ENCODE results near the gene ZNF467. TPM values are rescaled to one million over a fixed set of nuclear protein-coding genes. Genes with fewer than 3 reads are reported as not detected.

Gene ZNF467
- polyA plus RNA-seq, 1 donor = 6.0 TPM

DNA sequence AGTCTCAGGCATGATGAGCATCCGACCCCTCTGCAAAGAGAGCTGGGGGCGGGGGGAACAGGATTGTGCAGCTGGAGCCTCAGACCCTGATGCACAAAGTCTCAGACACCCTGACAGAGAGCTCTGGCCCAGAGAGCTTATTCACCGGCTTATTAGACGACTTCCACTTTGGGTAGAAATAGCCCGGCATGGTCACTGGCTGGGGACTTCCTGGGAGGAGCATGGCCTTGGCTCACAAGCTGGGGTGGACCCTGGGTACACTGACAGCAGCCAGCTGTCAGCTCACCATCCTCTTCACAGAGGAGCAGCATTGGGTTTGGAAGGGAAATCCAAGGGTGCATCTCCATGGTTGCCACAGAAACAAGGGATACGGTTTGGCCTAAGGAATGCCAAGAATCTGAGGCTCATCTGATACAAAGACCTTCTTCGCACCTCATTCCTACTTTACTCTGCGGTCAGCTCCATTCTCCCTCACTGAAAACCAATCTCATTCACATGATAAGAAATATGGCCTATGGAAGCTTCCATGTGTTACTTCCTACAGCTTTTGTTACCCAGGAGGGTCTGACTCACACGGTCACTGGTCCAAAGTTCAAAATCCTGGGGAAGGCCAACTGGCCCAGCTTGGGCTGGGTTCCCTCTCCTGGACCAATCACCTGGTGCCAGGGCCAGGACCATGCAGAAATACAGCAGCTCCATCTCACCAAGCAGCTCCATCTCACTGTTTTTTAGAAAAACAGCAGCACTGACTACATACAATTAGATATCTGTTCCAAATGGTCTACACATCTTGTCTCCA lies 25.1 kb downstream of the ZNF467 start:
- WGBS (ENCODE audit: insufficient coverage, low lambda C conversion rate) = 17% methylated on average over 1 of the region's 9 CpGs
- no peak overlapping the region for H3K4me3 ChIP-seq (ENCODE audit: low read length)
- no peak for DNase-seq
- no peaks in the 10 kb centered on the region for H3K36me3 ChIP-seq (ENCODE audit: control insufficient read depth, insufficient read depth, low read length)
- peaks cover 17% of the 10 kb centered on the region for H3K27me3 ChIP-seq (ENCODE audit: control insufficient read depth, insufficient read depth, low read length)
- H3K27ac ChIP-seq (ENCODE audit: low read length) = no peak overlapping the region
- H3K9me3 ChIP-seq (ENCODE audit: control insufficient read depth, low read depth, low read length) = no peaks in the 10 kb centered on the region
- no peaks in the 10 kb centered on the region for H3K4me1 ChIP-seq (ENCODE audit: control insufficient read depth, insufficient read depth, low read length)

DNA sequence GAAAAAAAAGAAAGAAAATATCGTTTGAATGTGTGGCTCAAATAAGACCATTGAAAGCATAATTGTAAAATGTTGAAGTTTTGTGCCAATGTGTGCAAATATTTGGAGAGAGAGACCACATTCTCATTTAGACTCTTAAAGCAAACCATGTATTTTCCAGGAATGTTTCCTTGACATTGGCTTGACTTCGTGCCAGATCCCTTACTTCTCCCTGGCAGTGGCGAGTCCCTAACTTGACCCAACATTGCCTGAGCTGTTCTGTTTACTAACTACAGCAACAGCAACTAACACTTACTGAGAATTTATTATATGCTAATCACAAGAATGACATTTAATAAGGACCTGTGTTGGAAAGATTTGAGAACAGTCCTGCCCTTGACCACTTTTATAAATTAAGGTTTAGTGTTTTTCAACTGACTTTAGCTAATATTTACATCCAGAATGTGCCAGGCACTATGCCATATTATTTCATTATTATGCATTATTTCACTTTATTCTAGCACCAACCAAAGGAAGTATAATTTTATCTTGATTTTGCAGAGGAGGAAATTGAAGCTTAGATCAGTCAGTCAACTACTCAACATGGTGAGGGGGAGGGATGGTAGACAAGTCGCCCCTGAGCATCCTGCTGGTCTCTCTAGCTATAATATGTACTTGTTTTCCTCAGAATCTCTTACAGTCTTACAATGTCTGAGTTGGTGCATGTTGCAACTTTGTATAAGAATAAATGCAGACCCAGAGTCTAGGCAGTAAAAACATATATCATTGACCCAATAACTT lies 29.7 kb downstream of the ZNF467 start:
- H3K4me3 ChIP-seq (ENCODE audit: low read length) = no peak overlapping the region
- H3K36me3 ChIP-seq (ENCODE audit: control insufficient read depth, insufficient read depth, low read length) = no peaks in the 10 kb centered on the region
- DNase-seq = no peak
- peaks cover 14% of the 10 kb centered on the region for H3K27me3 ChIP-seq (ENCODE audit: control insufficient read depth, insufficient read depth, low read length)
- no peak overlapping the region for H3K27ac ChIP-seq (ENCODE audit: low read length)
- no peaks in the 10 kb centered on the region for H3K9me3 ChIP-seq (ENCODE audit: control insufficient read depth, low read depth, low read length)
- 71% methylated on average over 1 of the region's 4 CpGs for WGBS (ENCODE audit: insufficient coverage, low lambda C conversion rate)
- H3K4me1 ChIP-seq (ENCODE audit: control insufficient read depth, insufficient read depth, low read length) = peaks cover 4% of the 10 kb centered on the region

- WGBS (ENCODE audit: insufficient coverage, low lambda C conversion rate) = no CpG with 5 or more reads among the region's 17 CpGs
- Histone ChIP-seq H3K36me3 (ENCODE audit: control insufficient read depth, insufficient read depth, low read length) (no peaks in the 10 kb centered on the region), H3K4me1 (ENCODE audit: control insufficient read depth, insufficient read depth, low read length) (peaks cover 4% of the 10 kb centered on the region), H3K9me3 (ENCODE audit: control insufficient read depth, low read depth, low read length) (no peaks in the 10 kb centered on the region), H3K27ac (ENCODE audit: low read length) (no peak overlapping the region), H3K27me3 (ENCODE audit: control insufficient read depth, insufficient read depth, low read length) (peaks cover 14% of the 10 kb centered on the region), H3K4me3 (ENCODE audit: low read length) (peak overlapping the region; percentile 22)
- DNase-seq = peak; percentile 28 to 45
Measured at GRCh38 chr7:149742075-149742701, 31.2 kb downstream of the ZNF467 start.

DNA sequence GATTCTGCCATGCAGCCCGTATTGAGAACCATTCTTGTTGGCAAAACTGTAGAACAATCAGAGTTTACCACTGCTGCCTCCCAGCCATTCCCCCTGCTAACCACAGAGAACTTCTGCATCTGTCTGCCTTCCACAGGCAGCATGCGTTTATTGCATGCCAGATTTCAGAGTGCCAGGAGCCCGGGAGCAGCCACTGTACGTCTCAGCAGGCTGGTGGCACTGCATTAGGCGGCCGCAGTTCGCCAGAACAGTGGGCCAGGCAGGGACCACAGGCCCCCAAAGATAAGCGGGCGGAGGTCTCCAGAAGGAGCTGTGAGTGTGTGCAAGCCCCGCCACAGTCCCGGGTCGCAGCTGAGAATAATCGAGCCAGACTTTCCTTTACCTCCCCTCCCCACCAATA lies 31.8 kb downstream of the ZNF467 start:
- no CpG with 5 or more reads among the region's 13 CpGs for WGBS (ENCODE audit: insufficient coverage, low lambda C conversion rate)
- no peak for DNase-seq
- peaks cover 4% of the 10 kb centered on the region for H3K4me1 ChIP-seq (ENCODE audit: control insufficient read depth, insufficient read depth, low read length)
- no peaks in the 10 kb centered on the region for H3K36me3 ChIP-seq (ENCODE audit: control insufficient read depth, insufficient read depth, low read length)
- H3K27me3 ChIP-seq (ENCODE audit: control insufficient read depth, insufficient read depth, low read length) = peaks cover 13% of the 10 kb centered on the region
- peak overlapping the region; percentile 22 for H3K4me3 ChIP-seq (ENCODE audit: low read length)
- H3K27ac ChIP-seq (ENCODE audit: low read length) = no peak overlapping the region
- no peaks in the 10 kb centered on the region for H3K9me3 ChIP-seq (ENCODE audit: control insufficient read depth, low read depth, low read length)

GRCh38 chr7:149736478-149737360 lies 36.7 kb downstream of the ZNF467 start:
- no peak overlapping the region for H3K4me3 ChIP-seq (ENCODE audit: low read length)
- H3K27me3 ChIP-seq (ENCODE audit: control insufficient read depth, insufficient read depth, low read length) = peaks cover 8% of the 10 kb centered on the region
- H3K4me1 ChIP-seq (ENCODE audit: control insufficient read depth, insufficient read depth, low read length) = no peaks in the 10 kb centered on the region
- H3K9me3 ChIP-seq (ENCODE audit: control insufficient read depth, low read depth, low read length) = no peaks in the 10 kb centered on the region
- no peak for DNase-seq
- H3K27ac ChIP-seq (ENCODE audit: low read length) = no peak overlapping the region
- H3K36me3 ChIP-seq (ENCODE audit: control insufficient read depth, insufficient read depth, low read length) = peaks cover 6% of the 10 kb centered on the region
- WGBS (ENCODE audit: insufficient coverage, low lambda C conversion rate) = no CpG with 5 or more reads among the region's 13 CpGs

DNA sequence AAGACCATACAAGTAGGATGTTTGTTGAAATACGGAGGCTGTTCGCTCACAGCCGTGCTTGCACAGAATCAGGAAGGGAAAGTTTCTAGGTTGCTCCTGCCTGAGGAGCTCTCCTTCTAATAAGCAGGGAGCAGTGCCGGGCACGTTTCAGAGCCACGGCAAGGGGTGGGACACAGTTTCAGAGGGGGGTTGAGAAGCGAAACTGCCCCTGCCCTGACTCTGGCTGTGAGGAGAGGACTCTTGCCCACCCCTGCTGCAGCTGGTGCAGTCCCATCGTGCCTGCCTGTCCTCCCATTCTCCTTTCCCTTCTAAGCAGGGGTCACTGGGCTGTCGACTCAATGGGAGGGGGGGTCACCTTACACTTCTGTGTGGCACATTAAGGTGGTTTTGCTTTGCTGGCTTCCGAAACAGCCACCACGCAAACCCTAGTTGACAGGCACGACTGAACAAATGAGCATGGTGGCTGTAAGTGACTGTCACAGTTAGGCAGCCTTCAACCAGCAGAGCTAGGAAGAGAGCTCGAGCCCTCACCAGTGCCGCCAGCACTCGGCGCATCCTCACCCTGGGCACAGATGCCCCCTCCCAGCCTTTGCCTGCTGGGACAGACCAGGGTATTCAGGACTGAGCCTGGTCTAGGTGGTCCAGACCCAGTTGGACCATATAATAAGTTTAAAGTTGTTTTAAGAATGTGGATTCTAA lies 37.5 kb downstream of the ZNF467 start:
- Histone ChIP-seq H3K27ac (ENCODE audit: low read length) (no peak overlapping the region), H3K4me3 (ENCODE audit: low read length) (no peak overlapping the region), H3K9me3 (ENCODE audit: control insufficient read depth, low read depth, low read length) (no peaks in the 10 kb centered on the region), H3K36me3 (ENCODE audit: control insufficient read depth, insufficient read depth, low read length) (peaks cover 11% of the 10 kb centered on the region), H3K27me3 (ENCODE audit: control insufficient read depth, insufficient read depth, low read length) (peaks cover 8% of the 10 kb centered on the region), H3K4me1 (ENCODE audit: control insufficient read depth, insufficient read depth, low read length) (no peaks in the 10 kb centered on the region)
- DNase-seq = no peak
- WGBS (ENCODE audit: insufficient coverage, low lambda C conversion rate) = no CpG with 5 or more reads among the region's 16 CpGs

GRCh38 chr7:149735181-149735602 lies 38.2 kb downstream of the ZNF467 start:
- H3K9me3 ChIP-seq (ENCODE audit: control insufficient read depth, low read depth, low read length) = no peaks in the 10 kb centered on the region
- no peak overlapping the region for H3K4me3 ChIP-seq (ENCODE audit: low read length)
- peaks cover 8% of the 10 kb centered on the region for H3K27me3 ChIP-seq (ENCODE audit: control insufficient read depth, insufficient read depth, low read length)
- no peak for DNase-seq
- no peaks in the 10 kb centered on the region for H3K4me1 ChIP-seq (ENCODE audit: control insufficient read depth, insufficient read depth, low read length)
- H3K36me3 ChIP-seq (ENCODE audit: control insufficient read depth, insufficient read depth, low read length) = peaks cover 11% of the 10 kb centered on the region
- no peak overlapping the region for H3K27ac ChIP-seq (ENCODE audit: low read length)
- no CpG with 5 or more reads among the region's 6 CpGs for WGBS (ENCODE audit: insufficient coverage, low lambda C conversion rate)

DNA sequence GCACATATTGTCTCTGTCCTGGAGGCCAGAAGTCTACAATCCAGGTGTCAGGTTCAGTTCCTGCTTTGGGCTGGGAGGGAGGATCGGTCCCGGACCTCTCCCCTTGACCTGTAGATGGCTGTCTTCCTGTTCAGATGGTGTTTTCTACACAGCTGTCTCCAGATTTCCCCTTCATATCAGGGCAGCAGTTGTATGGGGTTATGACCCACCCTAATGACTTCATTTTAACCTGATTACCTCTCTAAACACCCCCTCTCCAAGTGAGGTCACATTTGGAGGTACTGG lies 38.7 kb downstream of the ZNF467 start:
- no peak for DNase-seq
- H3K27ac ChIP-seq (ENCODE audit: low read length) = no peak overlapping the region
- no peak overlapping the region for H3K4me3 ChIP-seq (ENCODE audit: low read length)
- H3K36me3 ChIP-seq (ENCODE audit: control insufficient read depth, insufficient read depth, low read length) = peaks cover 11% of the 10 kb centered on the region
- H3K27me3 ChIP-seq (ENCODE audit: control insufficient read depth, insufficient read depth, low read length) = peaks cover 8% of the 10 kb centered on the region
- no peaks in the 10 kb centered on the region for H3K4me1 ChIP-seq (ENCODE audit: control insufficient read depth, insufficient read depth, low read length)
- no peaks in the 10 kb centered on the region for H3K9me3 ChIP-seq (ENCODE audit: control insufficient read depth, low read depth, low read length)
- WGBS (ENCODE audit: insufficient coverage, low lambda C conversion rate) = no CpG with 5 or more reads among the region's 2 CpGs

DNA sequence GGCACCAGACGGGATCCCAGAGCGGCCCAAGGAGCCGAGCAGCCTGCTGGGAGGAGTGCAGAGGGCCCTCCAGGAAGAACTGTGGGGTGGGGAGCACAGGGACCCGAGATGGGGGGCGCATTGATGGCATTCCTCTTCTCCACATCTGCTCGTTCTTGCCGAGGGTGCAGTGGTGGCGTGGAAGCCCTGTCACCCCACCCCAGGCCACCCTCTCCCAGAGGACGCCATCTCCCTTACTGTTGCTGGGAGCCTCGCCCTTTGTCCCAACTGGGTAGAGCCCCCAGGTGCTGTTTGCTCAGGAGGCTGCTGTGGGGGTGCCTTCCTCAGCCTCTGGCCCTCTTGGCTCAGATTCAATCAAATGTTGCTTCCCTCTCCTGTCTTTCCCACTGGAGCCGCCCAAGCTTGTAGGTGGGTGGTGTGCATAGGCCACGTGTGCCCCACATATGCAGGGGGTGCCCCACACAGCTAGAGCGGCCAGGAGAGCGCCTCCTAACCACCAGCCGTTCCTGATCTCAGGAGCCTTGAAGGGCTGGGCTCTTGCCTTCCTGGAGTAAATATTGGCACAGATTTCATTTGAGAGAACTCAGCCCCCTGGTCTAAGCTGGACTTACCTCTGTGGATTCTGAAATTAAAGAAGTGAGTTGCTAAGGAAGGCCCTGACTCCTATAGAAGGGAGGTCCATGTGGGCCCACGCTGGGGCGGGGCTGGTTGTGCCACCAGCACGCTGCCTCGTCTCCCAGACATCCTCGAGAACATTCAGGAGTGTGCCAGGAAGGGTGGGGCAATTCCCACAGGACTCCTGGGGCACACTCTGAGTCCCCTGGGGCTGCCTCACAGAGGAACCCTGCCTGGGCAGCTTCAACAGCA lies 39.2 kb downstream of the ZNF467 start:
- Histone ChIP-seq H3K9me3 (ENCODE audit: control insufficient read depth, low read depth, low read length) (no peaks in the 10 kb centered on the region), H3K36me3 (ENCODE audit: control insufficient read depth, insufficient read depth, low read length) (peaks cover 16% of the 10 kb centered on the region), H3K27me3 (ENCODE audit: control insufficient read depth, insufficient read depth, low read length) (peaks cover 8% of the 10 kb centered on the region), H3K4me3 (ENCODE audit: low read length) (no peak overlapping the region), H3K27ac (ENCODE audit: low read length) (no peak overlapping the region), H3K4me1 (ENCODE audit: control insufficient read depth, insufficient read depth, low read length) (no peaks in the 10 kb centered on the region)
- WGBS (ENCODE audit: insufficient coverage, low lambda C conversion rate) = no CpG with 5 or more reads among the region's 20 CpGs
- no peak for DNase-seq
